ENCODE data around the gene ARL4A. TPM values are rescaled to one million over a fixed set of nuclear protein-coding genes. Genes with fewer than 3 reads are reported as not detected.

ARL4A gene
- total and polyA plus RNA-seq, 9 of the 15 experiments (the other 6 are each of a cell fraction or from before 2014, with no cell fraction given), result 118 to 688 (median 172) TPM

DNA sequence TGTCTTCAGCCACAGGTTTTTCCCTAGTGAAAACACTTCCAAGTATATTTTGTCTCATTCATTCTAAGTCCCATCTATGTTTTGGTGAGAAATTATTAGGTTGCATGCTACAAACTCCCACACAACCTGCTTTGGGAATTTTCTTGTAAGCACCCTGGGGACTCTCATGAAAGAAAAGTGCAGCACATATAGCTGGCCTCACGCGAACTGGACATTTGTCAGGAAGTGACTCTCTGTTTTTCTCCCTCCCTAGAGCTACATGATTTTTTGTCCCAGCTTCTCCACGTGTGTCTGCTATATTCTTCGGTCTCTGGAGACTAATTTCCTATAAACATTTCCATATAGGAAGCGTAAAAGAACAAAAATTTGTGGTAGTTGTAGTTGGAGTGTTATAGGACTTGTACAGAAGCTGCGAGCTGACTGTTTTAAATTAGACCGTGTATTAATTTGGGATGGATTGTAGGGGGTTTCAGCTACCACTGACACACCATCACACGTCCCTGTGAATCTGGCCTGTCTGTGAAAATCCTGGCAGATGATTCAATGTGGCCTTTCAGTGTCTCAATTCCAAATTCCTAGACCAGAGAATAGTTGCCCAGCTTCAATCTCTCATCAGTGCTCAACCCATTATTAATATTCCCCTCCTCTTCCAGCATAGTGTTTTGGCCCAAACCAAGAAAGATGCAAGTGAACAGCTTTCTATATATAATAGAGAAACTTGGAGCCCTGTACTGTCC, 40.2 kb downstream of the ARL4A start (continued):
- TF ChIP-seq ZFPM2 (CRISPR knock-in tag; IDR thresholded peaks at IDR 0.05) (no peak), HEY1 (CRISPR knock-in tag; IDR thresholded peaks at IDR 0.05; ENCODE audit: borderline replicate concordance) (no peak), ERF (CRISPR knock-in tag; IDR thresholded peaks at IDR 0.05) (no peak), RBM25 (IDR thresholded peaks at IDR 0.05; ENCODE audit: low read depth, low read length, severe bottlenecking) (no peak), BRD4 (IDR thresholded peaks at IDR 0.05) (peak; percentile 39; the same call in 1 of the 2 replicates), BACH1 (tag; IDR thresholded peaks at IDR 0.05) (peak; percentile 56), BRD9 (IDR thresholded peaks at IDR 0.05; ENCODE audit: low read depth, partially characterized antibody) (peak; percentile 20), NELFE (IDR thresholded peaks at IDR 0.05; ENCODE audit: insufficient read depth, insufficient read length) (no peak), PHB2 (IDR thresholded peaks at IDR 0.05; ENCODE audit: low read depth) (no peak), ZNF778 (CRISPR knock-in tag; IDR thresholded peaks at IDR 0.05) (no peak), ZNF282 (CRISPR knock-in tag; IDR thresholded peaks at IDR 0.05) (no peak), NFXL1 (CRISPR knock-in tag; IDR thresholded peaks at IDR 0.05) (no peak), RNF219 (CRISPR knock-in tag; IDR thresholded peaks at IDR 0.05) (no peak), ESRRA (IDR thresholded peaks at IDR 0.05; ENCODE audit: borderline replicate concordance, low read depth) (no peak), ETV1 (tag; conservative IDR thresholded peaks at IDR 0.05; ENCODE audit: low read depth) (peak; percentile 47), TBL1XR1 (IDR thresholded peaks at IDR 0.05; ENCODE audit: low read length in 2 of 2) (no peak), SIN3A (IDR thresholded peaks at IDR 0.05; ENCODE audit: borderline replicate concordance in 2 of 2, control insufficient read depth in 1 of 2, low read depth in 2 of 2, low read length in 2 of 2) (no peak), PHF8 (IDR thresholded peaks at IDR 0.05; ENCODE audit: borderline replicate concordance, low read length) (0 out of 2 replicates have a peak, but pooled peaks have one; percentile 18)
- TF ChIP-seq, protein P1, sequence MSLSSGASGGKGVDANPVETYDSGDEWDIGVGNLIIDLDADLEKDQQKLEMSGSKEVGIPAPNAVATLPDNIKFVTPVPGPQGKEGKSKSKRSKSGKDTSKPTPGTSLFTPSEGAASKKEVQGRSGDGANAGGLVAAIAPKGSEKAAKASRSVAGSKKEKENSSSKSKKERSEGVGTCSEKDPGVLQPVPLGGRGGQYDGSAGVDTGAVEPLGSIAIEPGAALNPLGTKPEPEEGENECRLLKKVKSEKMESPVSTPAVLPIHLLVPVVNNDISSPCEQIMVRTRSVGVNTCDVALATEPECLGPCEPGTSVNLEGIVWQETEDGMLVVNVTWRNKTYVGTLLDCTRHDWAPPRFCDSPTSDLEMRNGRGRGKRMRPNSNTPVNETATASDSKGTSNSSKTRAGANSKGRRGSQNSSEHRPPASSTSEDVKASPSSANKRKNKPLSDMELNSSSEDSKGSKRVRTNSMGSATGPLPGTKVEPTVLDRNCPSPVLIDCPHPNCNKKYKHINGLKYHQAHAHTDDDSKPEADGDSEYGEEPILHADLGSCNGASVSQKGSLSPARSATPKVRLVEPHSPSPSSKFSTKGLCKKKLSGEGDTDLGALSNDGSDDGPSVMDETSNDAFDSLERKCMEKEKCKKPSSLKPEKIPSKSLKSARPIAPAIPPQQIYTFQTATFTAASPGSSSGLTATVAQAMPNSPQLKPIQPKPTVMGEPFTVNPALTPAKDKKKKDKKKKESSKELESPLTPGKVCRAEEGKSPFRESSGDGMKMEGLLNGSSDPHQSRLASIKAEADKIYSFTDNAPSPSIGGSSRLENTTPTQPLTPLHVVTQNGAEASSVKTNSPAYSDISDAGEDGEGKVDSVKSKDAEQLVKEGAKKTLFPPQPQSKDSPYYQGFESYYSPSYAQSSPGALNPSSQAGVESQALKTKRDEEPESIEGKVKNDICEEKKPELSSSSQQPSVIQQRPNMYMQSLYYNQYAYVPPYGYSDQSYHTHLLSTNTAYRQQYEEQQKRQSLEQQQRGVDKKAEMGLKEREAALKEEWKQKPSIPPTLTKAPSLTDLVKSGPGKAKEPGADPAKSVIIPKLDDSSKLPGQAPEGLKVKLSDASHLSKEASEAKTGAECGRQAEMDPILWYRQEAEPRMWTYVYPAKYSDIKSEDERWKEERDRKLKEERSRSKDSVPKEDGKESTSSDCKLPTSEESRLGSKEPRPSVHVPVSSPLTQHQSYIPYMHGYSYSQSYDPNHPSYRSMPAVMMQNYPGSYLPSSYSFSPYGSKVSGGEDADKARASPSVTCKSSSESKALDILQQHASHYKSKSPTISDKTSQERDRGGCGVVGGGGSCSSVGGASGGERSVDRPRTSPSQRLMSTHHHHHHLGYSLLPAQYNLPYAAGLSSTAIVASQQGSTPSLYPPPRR (CRISPR knock-in tag; IDR thresholded peaks at IDR 0.05; ENCODE audit: borderline replicate concordance), result no peak
- TF ChIP-seq, protein P2, sequence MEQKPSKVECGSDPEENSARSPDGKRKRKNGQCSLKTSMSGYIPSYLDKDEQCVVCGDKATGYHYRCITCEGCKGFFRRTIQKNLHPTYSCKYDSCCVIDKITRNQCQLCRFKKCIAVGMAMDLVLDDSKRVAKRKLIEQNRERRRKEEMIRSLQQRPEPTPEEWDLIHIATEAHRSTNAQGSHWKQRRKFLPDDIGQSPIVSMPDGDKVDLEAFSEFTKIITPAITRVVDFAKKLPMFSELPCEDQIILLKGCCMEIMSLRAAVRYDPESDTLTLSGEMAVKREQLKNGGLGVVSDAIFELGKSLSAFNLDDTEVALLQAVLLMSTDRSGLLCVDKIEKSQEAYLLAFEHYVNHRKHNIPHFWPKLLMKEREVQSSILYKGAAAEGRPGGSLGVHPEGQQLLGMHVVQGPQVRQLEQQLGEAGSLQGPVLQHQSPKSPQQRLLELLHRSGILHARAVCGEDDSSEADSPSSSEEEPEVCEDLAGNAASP (IDR thresholded peaks at IDR 0.05), result no peak
